HG02870 (cell line): ENCODE data around the gene C14orf119.
A peak's percentile ranks its signal among the peaks of the same experiment; 100 is the strongest.

Experiments
- ATAC-seq: cut with Tn5 transposase; IDR thresholded peaks from one replicate; pipeline ENCODE4 v1.9.1; 2021; ENCODE audit warnings: mild to moderate bottlenecking, moderate library complexity; ENCODE audit not compliant: unreplicated experiment

The C14orf119 gene, protein sequence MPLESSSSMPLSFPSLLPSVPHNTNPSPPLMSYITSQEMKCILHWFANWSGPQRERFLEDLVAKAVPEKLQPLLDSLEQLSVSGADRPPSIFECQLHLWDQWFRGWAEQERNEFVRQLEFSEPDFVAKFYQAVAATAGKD

DNA sequence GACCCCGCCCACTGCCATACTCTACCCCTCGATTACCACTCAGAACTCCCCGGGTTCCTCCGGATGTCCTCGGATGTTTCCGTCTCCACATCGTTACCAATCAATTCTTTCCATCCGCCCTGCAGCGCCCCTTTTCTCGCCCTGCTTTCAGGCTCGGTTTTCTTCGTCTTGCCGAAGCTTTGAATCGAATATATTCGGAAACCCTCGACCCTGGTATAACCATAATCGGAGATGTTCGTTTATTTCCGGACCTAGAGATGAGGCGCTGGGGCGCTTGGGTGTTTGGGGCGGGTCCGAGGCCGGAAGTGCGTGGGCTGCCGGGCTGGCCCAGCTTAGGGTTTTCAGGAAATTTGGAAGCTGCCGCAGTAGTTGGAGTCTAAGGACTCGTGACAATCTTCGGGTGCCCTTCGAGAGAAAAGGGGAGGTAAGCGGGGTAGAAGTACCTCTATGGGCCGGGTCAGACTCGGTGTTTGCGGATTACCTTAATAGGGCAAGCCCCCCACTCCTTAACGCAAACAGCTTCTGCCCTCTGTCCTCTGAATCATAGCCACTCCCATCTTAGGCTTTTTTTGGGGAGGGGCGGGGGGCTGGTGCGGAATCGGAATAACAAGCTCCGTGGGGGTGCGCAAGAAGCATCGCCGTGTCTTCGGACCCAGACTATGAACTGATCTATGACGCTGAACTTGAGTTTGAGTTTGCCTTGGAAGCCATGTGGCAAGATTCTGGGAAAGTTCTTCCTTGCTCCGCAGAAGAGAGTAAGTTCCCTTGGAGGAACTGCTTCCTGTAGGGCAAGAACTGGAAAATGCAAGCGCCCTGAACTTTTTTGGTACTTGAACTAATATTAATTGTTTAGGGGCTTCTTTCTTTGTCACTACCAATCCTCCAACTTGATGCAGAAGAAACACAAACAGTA, at the start of gene C14orf119:
Gene C14orf119 (plus strand): TSS at position 310 of the 913 bp plus-strand sequence. CDS start 2,154 bp downstream, outside the sequence.
- peak; percentile 90 for ATAC-seq

GRCh38 chr14:23047034-23047634, 48.2 kb upstream of the C14orf119 start:
- no peak for ATAC-seq

- no peak for ATAC-seq
Measured at GRCh38 chr14:23047751-23048693, 47.3 kb upstream of the C14orf119 start.

DNA sequence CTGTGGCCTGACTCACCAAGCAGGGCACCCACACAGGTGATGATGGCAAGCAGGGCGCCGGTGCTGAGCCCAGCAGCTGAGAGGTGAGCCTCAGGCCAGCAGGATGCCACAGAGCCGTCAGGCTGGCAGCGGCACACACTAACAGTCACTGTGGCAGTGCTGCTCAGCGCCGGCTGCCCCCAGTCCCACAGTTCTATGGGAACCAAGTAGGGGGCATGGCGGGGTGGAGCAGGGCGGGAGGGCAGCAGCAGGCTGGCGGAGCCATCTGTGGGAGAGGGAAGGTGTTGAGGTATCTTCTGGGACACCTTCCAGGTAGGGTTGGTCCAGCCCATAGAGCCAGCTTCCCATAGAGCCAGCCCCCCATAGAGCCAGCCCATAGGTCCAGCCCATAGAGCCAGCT, 46.3 kb upstream of the C14orf119 start:
- no peak for ATAC-seq

- no peak for ATAC-seq
Measured at GRCh38 chr14:23051141-23052057, 43.9 kb upstream of the C14orf119 start.

GRCh38 chr14:23052182-23052623, 43.1 kb upstream of the C14orf119 start:
- ATAC-seq = no peak

DNA sequence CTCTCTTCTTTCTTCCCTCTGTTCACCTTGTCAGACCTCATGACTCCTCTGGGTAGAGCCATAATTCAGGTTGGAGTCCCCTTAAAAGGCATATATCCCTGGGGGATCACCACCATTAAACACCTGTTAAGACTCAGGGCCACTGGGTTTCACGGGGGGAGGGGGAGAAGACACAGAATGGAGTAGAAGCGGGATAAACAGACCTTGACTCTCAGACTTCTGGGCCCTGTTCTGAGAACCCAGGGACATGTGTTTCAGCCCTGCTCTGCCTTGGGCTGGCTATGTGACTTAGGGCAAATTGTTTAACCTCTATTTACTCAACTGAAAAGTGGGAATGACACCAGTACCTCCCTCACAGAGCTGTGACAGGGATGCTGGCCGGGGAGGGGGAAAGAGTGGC, 42.6 kb upstream of the C14orf119 start:
- no peak for ATAC-seq

GRCh38 chr14:23053426-23053825, 41.9 kb upstream of the C14orf119 start:
- no peak for ATAC-seq

- ATAC-seq = no peak
Measured at GRCh38 chr14:23054000-23054811, 41.1 kb upstream of the C14orf119 start.

DNA sequence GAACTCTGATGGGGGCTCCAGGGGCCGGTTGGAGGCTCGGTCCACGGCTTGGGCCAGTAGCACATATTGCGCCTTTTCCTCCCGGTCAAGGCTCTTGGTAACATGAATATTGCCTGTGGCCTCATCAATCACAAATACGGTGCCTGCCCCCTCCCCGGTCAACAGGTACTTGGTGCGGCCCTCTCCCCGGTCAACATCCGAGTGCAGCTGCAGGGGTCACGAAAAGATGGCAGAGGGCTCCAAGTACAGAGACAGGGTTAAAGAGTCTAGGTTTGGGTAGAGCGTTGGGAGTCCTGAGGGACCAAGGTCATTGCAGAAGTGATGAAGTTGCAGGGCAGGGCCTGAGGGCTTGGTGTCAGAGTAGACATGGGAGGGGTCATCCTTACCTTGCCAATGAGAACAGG, 40.2 kb upstream of the C14orf119 start:
- no peak for ATAC-seq

DNA sequence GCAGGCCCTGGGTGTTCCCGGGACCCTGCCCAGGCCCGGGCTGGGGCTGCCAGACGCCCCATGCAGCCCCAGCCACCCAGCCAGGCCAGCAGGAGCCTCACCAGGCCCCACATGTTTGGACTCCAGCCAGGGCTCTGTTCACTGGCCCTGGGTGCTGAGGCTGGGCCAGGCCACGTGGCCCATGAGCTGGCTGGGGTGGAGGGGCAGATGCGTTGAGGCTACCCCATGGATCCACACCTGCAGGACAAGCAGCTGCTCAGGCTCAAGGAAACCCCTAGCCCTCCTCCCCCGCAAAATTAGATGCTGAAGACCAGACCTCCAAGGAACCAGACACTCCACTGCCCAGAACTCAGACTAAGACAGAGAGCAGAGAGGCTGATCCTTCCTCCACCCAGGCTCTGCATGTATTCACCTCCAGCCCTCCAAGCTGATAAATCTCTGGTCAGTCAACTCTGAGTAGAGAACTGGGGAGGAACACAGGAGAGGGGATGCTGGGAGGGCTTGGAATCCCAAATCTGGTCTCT, 39.6 kb upstream of the C14orf119 start:
- no peak for ATAC-seq

- peak; percentile 62 for ATAC-seq
Measured at GRCh38 chr14:23056145-23056955, 39.0 kb upstream of the C14orf119 start.

DNA sequence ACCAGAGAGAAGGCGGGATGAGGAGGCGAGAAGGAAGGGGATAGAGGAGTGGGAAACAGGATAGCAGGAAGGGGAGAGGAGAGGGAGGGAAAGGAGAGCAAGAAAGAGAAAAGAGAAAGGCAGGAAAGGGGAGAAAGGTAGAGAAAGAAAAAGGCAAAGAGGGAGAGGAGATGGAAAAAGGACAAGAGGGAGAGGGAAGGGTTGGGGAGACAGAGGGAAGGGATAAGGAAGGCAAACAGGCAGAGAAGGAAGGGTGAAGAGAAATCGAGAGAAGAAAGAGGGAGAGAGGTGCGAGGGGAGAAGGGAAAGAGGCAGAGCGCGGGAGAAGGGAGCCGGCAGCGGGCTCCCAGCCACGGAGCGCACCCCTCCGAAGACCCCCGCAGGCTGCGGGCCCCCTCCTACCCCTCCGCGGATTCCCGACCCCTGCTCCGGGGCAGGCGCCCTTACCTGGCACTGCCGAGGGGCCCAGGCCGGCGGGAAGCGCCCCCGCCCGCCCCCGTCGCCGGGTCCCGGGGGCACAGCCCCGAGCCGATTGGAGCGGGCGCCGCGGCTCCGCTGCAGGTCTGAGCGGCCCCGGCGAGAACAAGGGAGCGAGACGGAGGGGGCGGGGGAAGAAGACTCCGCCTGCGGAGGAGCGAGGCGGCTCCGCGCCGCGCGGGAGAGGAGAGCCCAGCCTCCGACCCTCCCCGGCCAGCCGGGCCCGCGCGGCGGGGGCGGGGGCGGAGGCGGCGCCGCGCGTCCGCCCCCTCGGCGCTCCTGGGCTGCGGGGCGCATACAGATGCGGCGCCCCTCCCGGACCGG, 38.1 kb upstream of the C14orf119 start, which contains the start of gene CDH24:
Gene CDH24 (minus strand): TSS at position 565 of the 801 bp plus-strand sequence. CDS start 1,787 bp downstream, outside the sequence.
- peak; percentile 42 for ATAC-seq

GRCh38 chr14:23057757-23058653, 37.3 kb upstream of the C14orf119 start:
- peak; percentile 49 for ATAC-seq

DNA sequence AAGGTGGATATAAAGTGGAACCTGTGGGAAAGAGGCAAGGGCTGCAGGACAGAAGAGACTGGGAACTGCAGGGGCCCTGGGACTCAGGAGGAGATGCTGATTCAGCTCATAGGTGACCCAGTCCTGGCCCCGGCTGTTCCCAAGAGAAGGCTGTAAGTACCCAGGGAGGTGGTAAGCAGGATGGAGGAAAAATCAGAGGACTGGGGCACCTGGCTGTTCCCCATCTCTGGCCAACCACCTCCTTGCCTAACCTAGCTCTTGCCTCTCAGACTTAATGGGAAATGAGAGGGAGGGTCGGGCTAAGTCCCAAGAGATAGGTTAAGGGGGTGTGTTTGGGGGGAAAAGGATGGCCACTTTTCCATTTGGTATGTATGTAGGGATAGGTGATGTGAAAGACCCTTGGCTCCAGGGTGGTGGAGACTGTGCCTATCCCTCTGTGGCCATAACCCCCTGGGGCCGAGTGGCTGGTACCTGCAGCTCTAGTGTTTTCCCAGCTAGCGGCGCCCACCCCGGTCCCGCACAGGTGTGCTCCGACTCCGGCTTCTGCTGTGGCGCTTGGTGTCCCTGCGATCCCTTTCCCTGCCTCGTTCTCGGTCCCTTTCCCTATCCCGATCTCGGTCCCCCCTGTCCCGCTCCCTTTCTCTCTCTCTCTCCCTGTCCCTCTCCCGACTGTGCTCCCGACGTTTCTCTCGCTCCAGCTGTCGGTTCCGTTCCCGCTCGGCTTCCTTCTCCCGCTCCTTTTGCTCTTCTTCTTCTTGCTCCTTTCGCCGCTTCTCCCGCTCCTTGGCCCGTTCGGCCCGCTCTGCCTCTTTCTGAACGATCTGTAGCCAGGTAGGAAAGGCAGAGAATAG, 36.4 kb upstream of the C14orf119 start:
- no peak for ATAC-seq
